Measurements from ENCODE around the gene PKNOX1. TPM values are rescaled to one million over a fixed set of nuclear protein-coding genes. Genes with fewer than 3 reads are reported as not detected.
"Not testable (repeated sequence)": the region's sequence is repeated elsewhere in the genome, so short reads cannot be mapped to it uniquely, and the experiment has no call there.

Gene PKNOX1
- total RNA-seq, 1 donor from 2014 or later: 6.0 TPM

- ATAC-seq; DNase-seq (ENCODE audit: low spot score): not testable (repeated sequence)
Observed at GRCh38 chr21:43082587-43083300, 108.4 kb downstream of the PKNOX1 start.

Other genes starting within 250 kb of the PKNOX1 start
- 8.2 TPM for gene WDR4, start 95.0 kb upstream of the PKNOX1 start, total RNA-seq
- 22.8 TPM for gene NDUFV3, start 81.3 kb upstream of the PKNOX1 start, total RNA-seq
- gene ERVH48-1, start 48.9 kb upstream of the PKNOX1 start, total RNA-seq: not detected
- 427 TPM for gene CBS, start 101.3 kb downstream of the PKNOX1 start, total RNA-seq
- gene U2AF1, start 133.0 kb downstream of the PKNOX1 start, total RNA-seq: 11.0 TPM
- gene CRYAA, start 194.4 kb downstream of the PKNOX1 start, total RNA-seq: not detected

Data from left lobe of liver (tissue), 2 donors.